Natural killer cell (primary cell): Measurements from ENCODE around the gene RTBDN. TPM values are rescaled to one million over a fixed set of nuclear protein-coding genes. Genes with fewer than 3 reads are reported as not detected.

Experiments used
- ATAC-seq, 3 donors: fragments of 150-1000 bp in 2 of 3; fragments of 200-7000 bp in 1 of 3; cut with Tn5 transposase; 1 replicate in 1 of 3; 2 replicates in 2 of 3; pipeline ENCODE4 v1.10.0; 2021; ENCODE audit warnings: mild to moderate bottlenecking in 2 of 3, moderate library complexity in 2 of 3
- DNase-seq, 2 donors: peaks; one replicate each; pipeline versions ENCODE4 v3.0.0 to v3.0.0-alpha.2; 2013 to 2021; ENCODE audit warnings: mixed read lengths in 1 of 2
- H3K27ac ChIP-seq: one replicate; pipeline ENCODE4 v1.5.1; 2013; ENCODE audit warnings: mild to moderate bottlenecking, low read length
- H3K27me3 ChIP-seq: one replicate; pipeline ENCODE4 v1.6.1; 2013; ENCODE audit warnings: low read length; ENCODE audit not compliant: control insufficient read depth, insufficient read depth
- H3K36me3 ChIP-seq: one replicate; pipeline ENCODE4 v1.6.1; 2013; ENCODE audit warnings: low read length; ENCODE audit not compliant: control insufficient read depth, insufficient read depth
- H3K4me1 ChIP-seq: one replicate; pipeline ENCODE4 v1.6.1; 2013; ENCODE audit warnings: low read length; ENCODE audit not compliant: control insufficient read depth, insufficient read depth
- H3K4me3 ChIP-seq: one replicate; pipeline ENCODE4 v1.5.1; 2013; ENCODE audit warnings: low read length
- H3K9me3 ChIP-seq: one replicate; pipeline ENCODE4 v1.6.1; 2013; ENCODE audit warnings: low read length; ENCODE audit not compliant: control insufficient read depth, insufficient read depth
- H3K27ac Mint-ChIP-seq, 2 donors: one replicate each; pipeline ENCODE4 v1.8.0; 2022; ENCODE audit warnings: mild to moderate bottlenecking in 2 of 2, mixed read lengths in 2 of 2, moderate library complexity in 1 of 2
- H3K27me3 Mint-ChIP-seq, 2 donors: one replicate each; pipeline ENCODE4 v1.8.0; 2022; ENCODE audit warnings: low read depth in 2 of 2, mixed read lengths in 2 of 2
- H3K36me3 Mint-ChIP-seq: one replicate; pipeline ENCODE4 v1.8.0; 2022; ENCODE audit warnings: mixed read lengths
- H3K4me1 Mint-ChIP-seq, 2 donors: one replicate each; pipeline ENCODE4 v1.8.0; 2022; ENCODE audit warnings: mixed read lengths in 2 of 2
- H3K4me3 Mint-ChIP-seq: one replicate; pipeline ENCODE4 v1.8.0; 2022; ENCODE audit warnings: mild to moderate bottlenecking, moderate library complexity, mixed read lengths
- H3K9me3 Mint-ChIP-seq, 2 donors: one replicate each; pipeline ENCODE4 v1.8.0; 2022; ENCODE audit warnings: mixed read lengths in 2 of 2
- CTCF ChIP-seq: fragments of 200-600 bp; IDR thresholded peaks from one replicate; pipeline ENCODE4 v1.8.0; 2022; ENCODE audit warnings: antibody characterized with exemption
- WGBS: methylation state at CpG from one replicate; pipeline ENCODE4 v1.1.7; 2013; ENCODE audit warnings: missing lambda C conversion rate; ENCODE audit not compliant: insufficient coverage; 5-methylcytosine and 5-hydroxymethylcytosine counted together
- intact Hi-C: fragments of 100-400 bp; cut with micrococcal nuclease; formaldehyde crosslinking; loops from one replicate; pipeline ENCODE4 v1.14.2; 2022
- total RNA-seq, 4 donors: library from RNA; stranded (reverse); fragments of 120-200 nt in 1 of 4; gene quantifications; one replicate each; pipeline versions ENCODE4 v1.2.3 to v1.2.4, GENCODE V29; 2013 to 2022

The RTBDN gene
- total RNA-seq, 3 donors from 2014 or later (not counting 1 experiment from before 2014, with no cell fraction given): not detected

GRCh38 chr19:12778017-12778904, 56.1 kb downstream of the RTBDN start:
- H3K36me3 Mint-ChIP-seq: no peaks in the 10 kb centered on the region
- H3K9me3 Mint-ChIP-seq: no peaks in the 10 kb centered on the region
- H3K4me1 Mint-ChIP-seq: peaks cover 16 to 36% of the 10 kb centered on the region in 2 donors
- peak overlapping the region; percentile 85 for H3K27ac ChIP-seq
- intact Hi-C loops: no loop called here
- peak overlapping the region; percentile 86 for H3K4me3 Mint-ChIP-seq
- H3K9me3 ChIP-seq: no peaks in the 10 kb centered on the region
- peaks cover 62% of the 10 kb centered on the region for H3K4me1 ChIP-seq
- no peaks in the 10 kb centered on the region for H3K27me3 Mint-ChIP-seq
- no peaks in the 10 kb centered on the region for H3K27me3 ChIP-seq
- H3K36me3 ChIP-seq: no peaks in the 10 kb centered on the region
- WGBS: 5% methylated on average over 37 of the region's 44 CpGs
- peak; percentile 43 to 67 for DNase-seq
- no peak for TF ChIP-seq CTCF
- H3K27ac Mint-ChIP-seq: peak overlapping the region; percentile 83 to 90
- H3K4me3 ChIP-seq: peak overlapping the region; percentile 65
- no peak for ATAC-seq

GRCh38 chr19:12777217-12778016, 57.0 kb downstream of the RTBDN start:
- H3K27ac ChIP-seq: peak overlapping the region; percentile 85
- ATAC-seq (peak; percentile 25 to 40 (median 30)), DNase-seq (peak; percentile 83 to 90)
- H3K27me3 ChIP-seq: no peaks in the 10 kb centered on the region
- peaks cover 16 to 36% of the 10 kb centered on the region in 2 donors for H3K4me1 Mint-ChIP-seq
- H3K4me1 ChIP-seq: peaks cover 54% of the 10 kb centered on the region
- no peaks in the 10 kb centered on the region for H3K9me3 Mint-ChIP-seq
- H3K27ac Mint-ChIP-seq: peak overlapping the region; percentile 83 to 90
- no peaks in the 10 kb centered on the region for H3K36me3 Mint-ChIP-seq
- peak; percentile 96 for TF ChIP-seq CTCF
- no peaks in the 10 kb centered on the region for H3K27me3 Mint-ChIP-seq
- peak overlapping the region; percentile 65 for H3K4me3 ChIP-seq
- H3K4me3 Mint-ChIP-seq: peak overlapping the region; percentile 86
- no peaks in the 10 kb centered on the region for H3K9me3 ChIP-seq
- intact Hi-C loops: loop anchor here (1.0 kb wide), 1 partner anchor 19 kb away; no protein-coding TSS in a partner anchor
- H3K36me3 ChIP-seq: no peaks in the 10 kb centered on the region
- 12% methylated on average over 43 of the region's 43 CpGs for WGBS

Other genes starting within 250 kb of the RTBDN start
- 10 to 100 TPM; 12.0 to 21.4 (median 20.9) TPM for gene ZNF490, start 223.8 kb downstream of the RTBDN start, total RNA-seq
- 10 to 100 TPM; 52.6 to 62.0 (median 56.5) TPM for gene ZNF791, start 223.7 kb downstream of the RTBDN start, total RNA-seq
- 100 to 1,000 TPM; 107 to 118 (median 112) TPM for gene MAN2B1, start 167.8 kb downstream of the RTBDN start, total RNA-seq
- 10 to 100 TPM; 17.0 to 25.8 (median 25.1) TPM for gene WDR83, start 167.8 kb downstream of the RTBDN start, total RNA-seq
- gene DHPS, start 152.7 kb downstream of the RTBDN start, total RNA-seq: 100 to 1,000 TPM; 143 to 193 (median 145) TPM
- not detected for gene GNG14, start 146.6 kb downstream of the RTBDN start, total RNA-seq
- 1 to 10 TPM; 2.2 to 3.2 (median 2.9) TPM for gene FBXW9, start 137.9 kb downstream of the RTBDN start, total RNA-seq
- 10 to 100 TPM; 56.8 to 66.6 (median 58.2) TPM for gene TNPO2, start 110.6 kb downstream of the RTBDN start, total RNA-seq
- gene TRIR, start 99.9 kb downstream of the RTBDN start, total RNA-seq: 100 to 1,000 TPM; 217 to 228 (median 219) TPM
- 10 to 100 TPM; 42.2 to 51.3 (median 44.2) TPM for gene GET3, start 97.1 kb downstream of the RTBDN start, total RNA-seq
- not detected for gene BEST2, start 82.8 kb downstream of the RTBDN start, total RNA-seq
- 10 to 100 TPM; 13.3 to 15.3 (median 13.9) TPM for gene HOOK2, start 59.0 kb downstream of the RTBDN start, total RNA-seq
- 100 to 1,000 TPM; 781 to 903 (median 859) TPM for gene JUNB, start 43.1 kb downstream of the RTBDN start, total RNA-seq
- 10 to 100 TPM; 28.8 to 67.1 (median 66.9) TPM for gene PRDX2, start 32.8 kb downstream of the RTBDN start, total RNA-seq
- 1 to 10 TPM; 1.7 to 2.8 (median 2.2) TPM for gene THSD8, start 32.5 kb downstream of the RTBDN start, total RNA-seq
- gene RNASEH2A, start 28.0 kb downstream of the RTBDN start, total RNA-seq: 1 to 10 TPM; 6.6 to 8.7 (median 7.4) TPM
- gene MAST1, start 3.9 kb upstream of the RTBDN start, total RNA-seq: under 1 TPM in 2 of 3 donors, not detected in 1; 0.07 to 0.88 TPM
- 10 to 100 TPM; 28.3 to 31.7 (median 31.2) TPM for gene DNASE2, start 46.9 kb upstream of the RTBDN start, total RNA-seq
- gene KLF1, start 52.6 kb upstream of the RTBDN start, total RNA-seq: not detected
- gene GCDH, start 56.6 kb upstream of the RTBDN start, total RNA-seq: 10 to 100 TPM; 35.9 to 41.7 (median 36.3) TPM
- gene SYCE2, start 84.7 kb upstream of the RTBDN start, total RNA-seq: 1 to 10 TPM in 1 of 3 donors, under 1 TPM in 2; 0.88 to 2.2 (median 0.92) TPM
- 10 to 100 TPM; 29.3 to 34.5 (median 32.0) TPM for gene FARSA, start 99.1 kb upstream of the RTBDN start, total RNA-seq
- gene CALR, start 104.0 kb upstream of the RTBDN start, total RNA-seq: 100 to 1,000 TPM; 588 to 813 (median 763) TPM
- gene RAD23A, start 111.3 kb upstream of the RTBDN start, total RNA-seq: 10 to 100 TPM; 79.2 to 81.2 (median 80.3) TPM
- gene GADD45GIP1, start 122.6 kb upstream of the RTBDN start, total RNA-seq: 1 to 10 TPM; 5.3 to 7.1 (median 5.7) TPM
- not detected for gene DAND5, start 135.0 kb upstream of the RTBDN start, total RNA-seq
- gene NFIX, start 160.9 kb upstream of the RTBDN start, total RNA-seq: 1 to 10 TPM in 2 of 3 donors, under 1 TPM in 1; 0.61 to 2.1 (median 1.3) TPM